ENCODE measurements around the gene CMIP.
"Not testable (repeated sequence)": the region's sequence is repeated elsewhere in the genome, so short reads cannot be mapped to it uniquely, and the experiment has no call there.

The CMIP gene

DNA sequence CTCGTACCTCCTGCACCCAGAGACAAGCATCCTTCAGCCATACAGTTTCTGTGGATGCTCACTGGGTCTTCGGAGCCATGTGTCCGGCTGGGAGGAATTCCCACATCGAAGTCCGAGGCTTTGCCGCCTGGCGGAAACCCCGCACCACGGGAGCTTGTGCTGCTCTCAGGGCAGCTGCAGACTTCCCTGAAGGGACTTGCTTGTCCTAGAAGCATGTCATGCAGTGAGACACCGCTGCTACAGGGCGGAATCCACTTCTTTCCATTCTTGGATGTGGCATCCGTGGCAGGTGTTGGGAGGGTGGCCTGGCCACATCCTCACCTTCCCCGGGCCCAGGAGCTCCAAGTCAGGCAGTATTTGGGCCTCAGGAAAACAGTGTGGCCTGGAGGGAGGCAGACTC, 122.5 kb downstream of the CMIP start:
- DNase-seq (ENCODE audit: low read depth in 2 of 2): no peak

DNA sequence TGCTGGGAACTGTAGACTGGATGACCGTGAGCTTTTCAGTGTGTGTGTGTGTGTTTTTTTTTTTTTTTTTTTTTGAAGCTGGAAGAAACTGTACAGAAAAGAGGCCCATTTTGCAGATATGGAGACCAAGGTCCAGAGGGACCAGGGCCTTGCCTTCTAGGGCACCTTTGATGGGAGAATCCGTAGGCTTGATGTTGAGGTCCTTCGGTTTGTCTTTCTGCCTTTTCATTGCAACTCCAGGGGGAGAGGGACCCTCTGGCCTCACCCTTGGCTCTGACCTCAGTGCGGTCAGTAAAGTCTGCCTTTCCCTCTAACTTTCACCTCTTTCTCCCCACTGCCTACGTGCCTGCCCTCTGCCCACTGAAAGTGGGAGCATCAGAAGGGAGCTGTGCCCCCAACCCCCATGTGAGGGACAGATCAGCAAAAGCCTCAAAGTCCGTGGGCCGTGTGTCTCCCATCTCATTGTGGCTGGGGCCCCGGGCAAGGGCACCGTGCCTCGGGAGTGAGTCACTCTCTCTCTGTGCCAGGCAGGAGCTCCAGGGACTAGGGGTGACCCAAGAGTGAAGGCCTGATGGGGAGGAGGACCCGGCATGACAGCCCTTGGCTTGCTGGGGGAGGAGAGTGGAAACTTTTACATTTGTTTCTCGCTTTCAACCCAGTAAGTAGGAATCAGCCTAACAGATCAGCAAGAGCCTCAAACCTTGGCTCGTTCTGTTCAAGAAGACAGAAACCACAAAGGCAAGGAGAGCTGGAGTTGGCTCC, 123.6 kb downstream of the CMIP start:
- DNase-seq (ENCODE audit: low read depth in 2 of 2): peak in 1 of 2 donors; percentile 23

DNA sequence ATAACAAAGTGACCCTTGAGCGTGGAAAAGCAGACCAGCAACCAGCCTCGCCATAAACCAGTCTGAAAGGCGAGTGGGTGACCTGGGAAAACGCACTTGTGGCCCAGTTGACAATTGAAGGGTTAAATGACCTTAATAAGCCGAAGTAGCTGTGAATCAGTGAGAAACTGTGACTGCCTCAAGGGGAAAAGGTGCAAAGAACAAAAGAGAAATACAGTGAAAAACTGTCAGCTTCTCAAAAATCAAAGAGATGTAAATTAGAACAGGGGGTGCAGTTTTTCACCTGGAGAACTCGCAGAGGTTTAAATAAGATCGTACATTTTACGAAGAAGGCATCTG, 124.1 kb downstream of the CMIP start:
- DNase-seq (ENCODE audit: low read depth in 2 of 2): no peak

DNA sequence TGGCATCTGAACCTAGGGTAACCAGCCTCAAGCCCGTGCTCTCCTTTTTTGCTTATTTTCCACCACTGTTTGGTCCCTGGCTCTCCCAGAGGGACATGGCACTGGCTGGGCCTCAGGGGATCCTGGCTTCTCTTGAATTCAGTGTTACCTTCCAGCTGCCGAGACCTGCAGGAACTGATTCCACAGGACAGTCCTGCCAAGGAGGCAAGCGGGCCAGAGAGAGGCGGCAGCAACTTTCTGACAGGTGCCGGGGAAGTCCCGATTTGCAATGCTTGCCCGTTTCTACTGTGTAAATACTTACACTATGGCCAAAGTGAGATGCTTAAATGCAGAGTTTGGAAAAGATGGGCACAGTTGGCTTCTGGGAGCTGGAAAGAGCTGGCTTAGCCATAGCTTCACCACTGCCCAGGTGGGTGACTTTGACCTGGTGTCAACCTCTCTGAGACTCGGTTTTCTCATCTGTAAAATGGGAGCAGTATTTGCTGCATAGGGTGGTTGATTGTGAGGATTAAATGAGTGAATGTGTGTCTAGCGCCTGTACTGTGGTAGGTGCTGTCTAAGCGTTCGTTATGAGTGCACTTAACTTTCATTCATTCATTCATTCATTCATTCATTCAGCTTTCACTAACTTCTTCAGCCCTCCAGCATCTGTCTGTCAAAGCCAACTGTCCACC, 124.9 kb downstream of the CMIP start:
- DNase-seq (ENCODE audit: low read depth in 2 of 2): no peak

DNA sequence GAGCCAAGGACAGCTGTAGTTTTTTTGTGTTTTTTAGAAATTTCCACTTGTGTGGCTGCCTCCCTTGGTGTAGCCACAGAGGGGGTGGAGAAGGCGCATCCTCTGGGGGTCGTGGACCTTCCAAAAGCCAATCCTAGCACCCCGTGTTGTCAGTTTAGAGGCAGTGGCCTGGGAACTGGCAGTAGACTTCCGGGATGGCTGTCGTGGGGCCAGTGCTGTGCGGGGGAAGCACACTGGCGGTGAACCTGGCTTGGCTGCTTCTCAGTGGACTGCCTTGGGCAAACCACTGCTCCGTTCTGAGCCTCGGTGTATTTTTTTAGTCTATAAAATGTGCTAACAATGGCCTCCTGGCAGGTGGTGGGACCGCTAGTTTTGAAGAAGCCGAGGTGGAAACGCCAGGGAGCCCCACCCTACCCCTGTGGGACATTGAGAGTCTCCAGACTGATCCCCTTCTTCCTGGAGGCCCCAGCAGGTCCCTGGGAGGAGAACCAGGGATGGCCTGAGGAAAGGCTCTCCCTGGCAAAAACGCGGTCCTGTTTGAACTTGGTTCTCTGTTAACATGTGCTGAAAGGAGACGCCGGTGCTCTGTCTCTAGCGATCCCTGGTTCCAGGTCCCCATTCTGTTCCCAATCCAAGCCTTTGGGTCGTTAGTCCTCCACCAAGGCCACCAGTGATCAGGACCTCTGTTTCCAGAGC, 125.7 kb downstream of the CMIP start:
- no peak for DNase-seq (ENCODE audit: low read depth in 2 of 2)

DNA sequence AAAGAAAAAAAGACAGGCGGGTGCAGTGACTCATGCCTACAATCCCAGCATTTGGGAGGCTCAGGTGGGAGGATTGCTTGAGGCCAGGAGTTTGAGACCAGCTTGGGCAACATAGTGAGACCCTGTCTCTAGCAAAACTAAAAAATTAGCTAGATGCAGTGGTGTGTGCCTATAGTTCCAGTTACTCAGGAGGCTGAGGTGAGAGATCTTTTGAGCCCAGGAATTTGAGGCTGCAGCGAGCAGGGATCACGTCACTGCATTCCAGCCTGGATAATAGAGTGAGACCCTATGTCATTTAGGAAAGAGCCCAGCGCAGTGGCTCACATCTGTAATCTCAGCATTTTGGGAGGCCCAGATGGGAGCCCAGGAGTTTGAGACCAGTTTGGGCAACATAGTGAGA, 126.6 kb downstream of the CMIP start:
- DNase-seq (ENCODE audit: low read depth in 2 of 2): no peak

DNA sequence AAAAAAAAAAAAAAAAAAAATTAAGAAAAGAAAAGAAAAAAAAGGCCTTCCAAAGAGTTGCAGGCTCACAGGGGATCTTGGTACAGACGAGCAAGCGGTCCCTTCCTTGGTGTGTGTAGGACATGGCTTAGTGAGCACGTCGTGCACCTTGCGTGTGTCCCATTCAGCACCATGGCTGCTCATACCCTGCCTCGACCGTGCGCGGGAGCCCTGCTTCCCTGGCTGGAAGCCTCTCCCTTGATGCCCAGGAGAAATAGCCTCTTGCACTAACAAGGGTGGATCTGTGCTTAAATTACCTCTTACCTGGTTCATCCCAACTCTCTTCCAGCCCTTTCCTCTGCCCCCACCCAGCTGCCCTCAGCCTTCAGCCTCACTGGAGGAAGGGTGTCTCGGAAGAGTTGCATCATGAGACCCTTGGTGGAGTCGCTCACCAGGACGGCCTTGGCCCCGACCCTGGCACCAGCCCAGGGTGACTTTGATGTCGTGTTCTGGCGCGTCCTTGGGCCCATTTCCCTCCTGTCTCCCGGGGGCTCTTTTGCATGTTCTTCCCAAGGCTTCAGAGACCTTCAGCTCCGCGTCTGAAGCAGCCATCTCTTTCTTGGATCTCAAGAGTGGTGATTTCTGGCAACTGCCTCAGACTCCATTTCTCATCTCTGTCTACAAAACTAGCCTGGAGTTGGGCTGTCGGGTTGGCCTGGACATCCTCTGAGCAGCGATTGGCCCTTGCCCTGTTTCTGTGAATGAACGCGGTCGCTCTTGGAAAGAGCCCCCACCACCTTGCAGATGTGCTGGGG, 127.2 kb downstream of the CMIP start:
- DNase-seq (ENCODE audit: low read depth in 2 of 2): no peak

DNA sequence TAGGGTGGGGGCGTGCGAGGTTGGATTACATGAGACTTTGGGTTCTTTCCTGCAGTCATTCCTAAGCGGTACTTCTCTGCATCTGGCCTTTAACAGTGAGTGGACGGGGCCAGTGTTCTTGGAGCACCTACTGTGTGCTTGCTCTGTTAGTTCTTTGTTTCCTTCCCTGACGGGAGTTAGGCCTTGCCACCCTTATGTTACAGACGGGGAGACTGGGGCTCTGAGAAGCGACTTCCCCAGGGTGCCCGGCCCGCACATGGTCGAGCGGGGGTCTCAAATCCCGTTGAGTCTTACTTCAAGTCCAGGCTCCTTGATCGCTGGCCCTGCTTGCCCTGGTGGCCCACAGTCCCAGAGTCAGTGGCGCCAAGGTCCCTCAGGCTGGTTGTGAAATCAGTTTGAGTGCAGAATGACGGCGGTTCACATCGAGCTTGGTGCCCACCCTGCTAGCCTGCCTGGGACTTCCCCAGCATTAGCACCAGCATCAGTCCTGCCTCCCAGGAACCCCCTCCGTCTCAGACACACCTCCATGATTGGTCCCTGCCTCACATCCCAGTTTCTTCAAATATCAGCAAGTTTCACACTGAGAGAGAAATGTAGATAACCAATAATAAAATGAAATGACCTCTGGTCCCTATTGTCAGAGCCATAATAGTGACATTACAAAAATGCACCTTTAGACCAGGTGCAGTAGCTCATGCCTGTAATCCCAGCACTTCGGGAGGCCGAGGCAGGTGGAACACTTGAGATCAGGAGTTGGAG, 128.0 kb downstream of the CMIP start:
- no peak for DNase-seq (ENCODE audit: low read depth in 2 of 2)

DNA sequence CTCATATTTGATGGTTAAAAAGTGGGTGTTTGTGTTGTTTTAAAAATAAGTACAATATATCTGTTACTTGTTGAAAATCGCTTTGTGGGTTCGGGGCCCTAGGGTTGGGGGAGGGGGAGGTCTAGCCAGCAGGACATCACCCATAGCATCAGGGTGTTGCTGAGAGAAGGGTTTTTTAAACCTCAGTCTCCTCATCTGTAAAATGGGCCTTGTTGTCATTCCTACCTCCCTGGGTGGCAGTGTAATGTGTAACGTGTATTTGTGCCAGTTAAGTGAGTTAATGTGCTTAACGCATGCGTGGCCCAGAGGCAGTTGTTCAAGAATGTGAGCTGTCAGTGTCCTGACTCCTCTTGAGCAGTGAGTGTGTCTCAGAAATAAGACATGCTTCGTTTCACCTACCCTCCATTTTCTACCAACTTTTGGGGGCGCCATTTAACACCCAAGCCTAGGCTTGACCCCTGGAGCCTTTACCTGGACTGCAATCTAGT, 129.0 kb downstream of the CMIP start:
- no peak for DNase-seq (ENCODE audit: low read depth in 2 of 2)

DNA sequence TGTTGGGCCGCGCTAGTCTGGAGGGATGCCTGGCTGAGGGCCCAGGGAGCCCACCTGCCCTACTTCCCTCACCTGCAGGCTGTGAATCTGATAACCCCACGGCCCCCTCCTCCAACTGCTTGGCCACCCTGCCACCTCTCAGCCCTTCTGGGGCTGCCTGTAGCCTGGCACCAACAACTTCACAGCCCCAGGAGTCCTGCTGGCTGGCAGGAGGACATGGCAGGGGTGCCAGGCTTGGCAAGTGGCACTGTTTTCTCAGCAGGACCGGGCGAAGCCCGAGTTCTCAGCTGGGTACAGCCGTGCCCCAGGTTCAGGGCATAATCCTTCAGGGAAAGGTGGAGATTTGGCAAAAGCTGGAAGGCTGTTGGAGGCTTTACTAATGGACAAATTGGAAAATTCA, 129.6 kb downstream of the CMIP start:
- DNase-seq (ENCODE audit: low read depth in 2 of 2): no peak

DNA sequence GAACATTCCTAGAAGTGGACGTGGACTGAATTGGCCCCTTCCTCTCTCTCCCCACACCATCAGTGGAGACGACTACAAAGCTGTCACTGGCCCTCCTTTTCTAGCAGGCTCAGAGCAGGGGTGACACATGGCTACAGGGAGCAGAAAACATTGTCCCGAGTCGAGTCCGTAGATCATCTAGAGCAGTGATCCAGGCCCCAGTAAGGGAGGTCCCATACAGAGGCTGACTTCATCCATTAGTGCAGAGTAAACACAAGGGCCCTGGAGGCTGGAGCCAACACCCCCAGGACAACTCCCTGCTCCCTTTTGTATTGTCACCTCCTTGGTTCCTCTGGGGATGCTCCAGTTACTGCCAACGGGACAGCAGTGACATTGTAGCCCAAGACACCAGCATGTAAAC, 130.7 kb downstream of the CMIP start:
- no peak for DNase-seq (ENCODE audit: low read depth in 2 of 2)

DNA sequence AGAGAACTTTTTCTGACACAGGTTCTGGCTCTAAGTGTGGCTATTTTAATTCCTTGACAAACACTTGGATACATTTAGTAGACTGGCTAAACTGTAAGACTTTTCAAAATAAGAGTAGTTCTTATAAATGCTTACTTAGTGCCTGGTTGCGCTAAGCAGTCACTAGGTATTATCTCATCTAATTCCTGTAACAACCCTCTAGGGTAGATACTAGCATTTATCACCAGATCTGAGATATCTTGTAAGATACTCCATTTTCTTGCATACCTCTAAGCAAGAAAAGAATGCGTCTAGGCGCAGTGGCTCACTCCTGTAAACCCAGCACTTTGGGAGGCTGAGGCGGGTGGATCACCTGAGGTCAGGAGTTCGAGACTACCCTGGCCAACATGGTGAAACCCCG, 131.2 kb downstream of the CMIP start:
- DNase-seq (ENCODE audit: low read depth in 2 of 2): no peak

DNA sequence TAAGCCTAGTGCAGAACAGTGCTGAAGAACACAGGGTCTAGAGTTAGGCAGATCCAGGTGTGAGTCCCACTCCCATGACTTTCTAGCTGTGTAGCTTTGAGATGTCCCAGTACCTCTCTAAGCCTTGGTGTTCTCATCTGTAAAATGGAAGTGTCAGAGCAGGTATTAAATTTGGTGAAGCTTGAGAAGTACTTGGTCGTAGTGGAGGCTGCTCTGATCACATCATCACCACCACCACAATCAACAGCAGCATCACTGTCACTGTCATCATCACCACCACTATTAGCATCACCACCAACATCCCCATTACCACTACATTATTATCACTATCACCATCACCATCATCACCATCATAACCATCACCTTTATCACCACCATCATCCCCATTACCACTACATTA, 132.1 kb downstream of the CMIP start:
- DNase-seq (ENCODE audit: low read depth in 2 of 2): no peak

DNA sequence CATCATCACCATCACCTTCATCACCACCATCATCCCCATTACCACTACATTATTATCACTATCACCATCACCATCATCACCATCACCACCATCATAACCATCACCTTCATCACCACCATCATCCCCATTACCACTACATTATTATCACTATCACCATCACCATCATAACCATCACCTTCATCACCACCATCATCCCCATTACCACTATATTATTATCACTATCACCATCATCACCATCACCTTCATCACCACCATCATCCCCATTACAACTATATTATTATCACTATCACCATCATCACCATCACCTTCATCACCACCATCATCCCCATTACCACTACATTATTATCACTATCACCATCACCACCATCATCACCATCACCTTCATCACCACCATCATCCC, 132.7 kb downstream of the CMIP start:
- not testable (repeated sequence) for DNase-seq (ENCODE audit: low read depth in 2 of 2)

DNA sequence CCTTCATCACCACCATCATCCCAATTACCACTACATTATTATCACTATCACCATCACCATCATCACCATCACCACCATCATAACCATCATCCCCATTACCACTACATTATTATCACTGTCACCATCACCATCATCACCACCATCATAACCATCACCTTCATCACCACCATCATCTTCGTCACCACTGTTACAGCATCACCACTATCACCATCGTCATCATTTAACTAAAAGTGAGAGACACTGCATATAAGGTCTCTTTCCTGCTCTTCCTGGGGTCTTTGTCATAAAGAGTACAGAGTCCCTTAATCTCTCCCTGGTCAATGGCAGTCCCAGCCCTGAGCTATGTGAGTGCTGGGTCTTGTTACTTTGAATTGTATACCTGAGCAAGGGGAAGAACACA, 133.5 kb downstream of the CMIP start:
- no peak for DNase-seq (ENCODE audit: low read depth in 2 of 2)

DNA sequence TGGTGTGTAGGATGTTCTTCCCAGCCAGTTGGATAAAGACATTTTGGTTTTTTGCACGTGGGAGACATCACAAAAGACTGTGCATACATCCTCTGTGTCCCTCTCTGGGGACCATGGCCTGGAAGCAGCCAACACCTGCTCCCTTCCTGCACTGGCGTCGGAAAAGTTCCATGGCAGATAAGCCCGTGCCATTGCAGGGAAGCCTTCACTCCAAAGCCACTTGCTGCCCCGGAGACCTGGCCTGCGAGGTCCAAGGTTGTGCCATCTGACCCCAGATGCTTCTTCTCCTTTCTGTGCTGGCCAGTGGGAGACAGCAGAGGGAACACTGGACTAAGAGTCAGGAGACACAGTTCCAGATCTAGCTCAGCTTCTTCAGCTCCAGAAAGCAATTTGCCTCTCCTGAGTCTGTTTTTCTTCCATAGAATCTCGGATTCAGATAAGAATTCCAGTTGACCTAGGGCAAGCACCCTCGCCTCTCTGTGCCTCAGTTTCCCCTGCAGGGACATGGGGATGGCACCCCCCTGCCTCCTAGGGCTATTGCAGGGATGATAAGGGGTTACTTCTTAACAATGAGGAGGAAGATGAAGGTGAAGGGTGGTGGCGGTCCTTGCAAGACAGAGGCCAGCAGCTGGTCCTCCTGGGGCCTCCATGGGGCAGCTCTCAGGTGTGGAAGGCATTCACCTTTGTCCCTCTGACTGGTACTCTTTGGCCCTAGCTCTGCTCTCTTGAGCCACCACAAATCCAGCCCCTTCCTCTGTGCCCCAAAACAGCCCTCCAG, 134.2 kb downstream of the CMIP start:
- no peak for DNase-seq (ENCODE audit: low read depth in 2 of 2)

DNA sequence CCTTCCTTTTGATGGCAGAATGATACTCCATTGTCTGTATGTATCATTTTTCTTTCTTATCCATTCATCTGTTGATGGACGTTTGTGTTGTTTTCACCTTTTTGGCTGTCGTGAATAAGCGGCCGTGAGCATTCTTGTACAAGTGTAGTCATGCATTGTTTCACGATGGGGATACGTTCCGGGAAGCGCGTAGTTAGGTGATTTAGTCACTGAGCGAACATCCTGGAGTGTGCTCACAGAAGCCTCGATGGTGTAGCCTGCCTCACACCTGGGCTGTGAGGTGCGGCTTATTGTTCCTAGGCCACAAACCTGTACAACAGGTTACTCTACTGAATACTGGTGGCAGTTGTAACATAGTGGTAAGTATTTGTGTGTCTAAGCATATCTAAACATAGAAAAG, 136.5 kb downstream of the CMIP start:
- DNase-seq (ENCODE audit: low read depth in 2 of 2): no peak

DNA sequence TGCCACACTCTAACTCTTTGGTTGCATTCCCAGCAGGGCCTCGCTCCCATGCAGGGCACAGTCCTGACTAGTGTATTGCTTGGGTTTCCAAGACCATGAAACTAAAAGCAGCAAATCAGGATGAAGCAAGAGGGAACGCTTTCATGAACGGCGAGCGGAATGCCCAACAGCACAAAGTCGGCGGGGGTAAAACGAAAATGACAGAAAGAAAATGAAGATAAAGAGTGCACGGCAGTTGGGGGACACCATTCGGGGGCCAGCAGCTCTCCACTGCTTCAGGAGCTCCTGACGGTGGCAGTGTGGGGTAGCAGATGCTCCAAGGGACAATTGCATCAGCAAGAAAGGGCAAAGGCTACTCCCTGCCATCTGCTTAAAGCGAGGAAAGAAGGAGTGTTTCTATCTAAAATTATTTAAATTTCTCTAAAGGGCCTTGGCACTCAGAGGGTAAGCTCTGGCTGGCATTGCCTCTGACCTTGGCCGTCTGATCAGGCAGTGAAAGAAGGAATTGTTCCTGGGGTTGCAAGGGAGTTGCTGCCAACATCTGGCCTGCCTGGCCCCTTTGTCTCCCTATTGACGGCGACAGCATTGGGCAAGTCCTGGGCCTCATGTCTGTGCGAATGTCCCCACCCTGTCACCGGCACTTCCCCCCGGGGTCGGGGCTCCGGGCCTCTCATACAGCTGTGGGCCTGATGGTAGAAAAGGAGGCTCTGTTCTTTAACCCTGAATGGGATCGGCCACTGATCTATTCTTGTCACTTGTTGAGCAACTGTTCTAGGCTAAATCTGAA, 138.2 kb downstream of the CMIP start:
- no peak for DNase-seq (ENCODE audit: low read depth in 2 of 2)

DNA sequence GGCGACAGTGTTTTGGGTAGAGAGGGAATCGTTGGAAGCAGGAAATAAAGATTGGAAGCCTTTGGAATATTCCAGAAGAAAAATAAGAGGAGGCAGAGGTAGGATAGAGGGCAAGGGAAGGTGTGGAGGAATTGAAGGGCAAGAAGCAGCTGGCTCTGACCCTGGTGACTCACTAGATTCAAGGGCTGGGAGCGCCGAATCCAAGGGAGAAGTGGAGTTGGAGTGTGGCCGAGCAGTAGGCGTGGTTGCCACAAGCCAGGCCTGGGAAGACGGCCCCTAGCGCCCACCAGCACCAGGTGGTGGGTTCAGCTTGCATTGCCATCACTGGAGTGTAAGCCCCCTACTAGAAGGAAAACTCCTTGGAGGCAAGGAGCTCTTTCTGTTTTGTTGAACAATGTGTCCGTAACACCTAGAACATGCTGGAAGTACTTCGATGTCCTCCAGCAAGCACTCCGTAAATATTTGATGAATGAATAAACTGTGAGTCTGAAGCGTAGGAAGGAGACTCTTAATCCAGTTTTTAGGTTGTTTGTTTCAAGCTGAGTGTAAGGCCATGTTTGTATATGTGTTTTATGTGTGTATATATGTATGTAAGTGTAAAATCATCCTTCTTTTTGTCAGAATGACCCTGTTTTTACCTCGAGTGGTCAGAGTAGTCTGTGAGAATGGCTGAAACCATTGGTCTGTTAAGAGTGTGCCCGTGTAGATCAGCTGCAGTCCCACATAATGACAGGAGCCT, 139.5 kb downstream of the CMIP start:
- no peak for DNase-seq (ENCODE audit: low read depth in 2 of 2)
